Progenitor cell of endocrine pancreas (in vitro differentiated cells): ENCODE measurements around the gene CRADD. TPM values are rescaled to one million over a fixed set of nuclear protein-coding genes. Genes with fewer than 3 reads are reported as not detected.

ENCODE experiments used
- DNase-seq: peaks from one replicate; pipeline ENCODE4 v3.0.0; 2021; ENCODE audit warnings: low spot score; ENCODE audit not compliant: unreplicated experiment
- H3K27ac Mint-ChIP-seq: 2 replicates; pipeline ENCODE4 v1.8.0; 2021; ENCODE audit warnings: mild to moderate bottlenecking, moderate library complexity, mixed read lengths
- H3K27me3 Mint-ChIP-seq: 2 replicates; pipeline ENCODE4 v1.8.0; 2021; ENCODE audit warnings: mixed read lengths
- H3K36me3 Mint-ChIP-seq: 2 replicates; pipeline ENCODE4 v1.8.0; 2022; ENCODE audit warnings: mixed read lengths; ENCODE audit not compliant: insufficient read depth
- H3K4me1 Mint-ChIP-seq: 2 replicates; pipeline ENCODE4 v1.8.0; 2021; ENCODE audit warnings: low read depth, mixed read lengths
- H3K4me3 Mint-ChIP-seq: 2 replicates; pipeline ENCODE4 v1.8.0; 2021; ENCODE audit warnings: low read depth, mild to moderate bottlenecking, moderate library complexity, mixed read lengths
- H3K9me3 Mint-ChIP-seq: 2 replicates; pipeline ENCODE4 v1.8.0; 2021; ENCODE audit warnings: low read depth, mixed read lengths
- CTCF ChIP-seq: fragments of 200-600 bp; sonication (generic); IDR thresholded peaks from one replicate; pipeline ENCODE4 v1.5.0; 2021; ENCODE audit warnings: antibody characterized with exemption, mild to moderate bottlenecking; ENCODE audit not compliant: unreplicated experiment
- long read RNA-seq: library from polyadenylated mRNA; unstranded; transcript quantifications from one replicate; pipeline ENCODE4 v2.0.0, GENCODE V29; 2020
- total RNA-seq: library from RNA; stranded (reverse); gene quantifications from 2 replicates; pipeline ENCODE4 v1.2.1, GENCODE V29; 2021

Gene CRADD
- 11.4 and 11.7 TPM in 2 replicates for total RNA-seq
- long read RNA-seq, transcript CRADD-201 (3 exons, 1,169 nt) = major isoform, 13 of 15 reads
- long read RNA-seq, partial matches to known transcripts = 0 of 15 reads
- long read RNA-seq, other reads (novel, unspliced or antisense) = 2 of 15 reads

GRCh38 chr12:93677195-93678064, at the start of gene CRADD:
Gene CRADD (plus strand): TSS chr12:93677375.
- no peaks in the 10 kb centered on the region for H3K27me3 Mint-ChIP-seq
- TF ChIP-seq CTCF = no peak
- peaks cover 2% of the 10 kb centered on the region for H3K36me3 Mint-ChIP-seq
- DNase-seq = peak; percentile 56
- H3K9me3 Mint-ChIP-seq = no peaks in the 10 kb centered on the region
- peak within 1 kb of the TSS; percentile 99 for H3K27ac Mint-ChIP-seq
- H3K4me3 Mint-ChIP-seq = peak within 1 kb of the TSS; percentile 92
- H3K4me1 Mint-ChIP-seq = peaks cover 18% of the 10 kb centered on the region

- DNase-seq = no peak
- no peaks in the 10 kb centered on the region for H3K27me3 Mint-ChIP-seq
- H3K9me3 Mint-ChIP-seq = peaks cover 11% of the 10 kb centered on the region
- TF ChIP-seq CTCF = no peak
- H3K27ac Mint-ChIP-seq = no peak overlapping the region
- no peak overlapping the region for H3K4me3 Mint-ChIP-seq
- H3K4me1 Mint-ChIP-seq = no peaks in the 10 kb centered on the region
- H3K36me3 Mint-ChIP-seq = no peaks in the 10 kb centered on the region
Observed at GRCh38 chr12:93632383-93632782, 44.8 kb upstream of the CRADD start.

- no peak for TF ChIP-seq CTCF
- H3K36me3 Mint-ChIP-seq = no peaks in the 10 kb centered on the region
- H3K27me3 Mint-ChIP-seq = peaks cover 7% of the 10 kb centered on the region
- H3K4me1 Mint-ChIP-seq = peaks cover 1% of the 10 kb centered on the region
- H3K4me3 Mint-ChIP-seq = no peak overlapping the region
- peaks cover 6% of the 10 kb centered on the region for H3K9me3 Mint-ChIP-seq
- H3K27ac Mint-ChIP-seq = no peak overlapping the region
- no peak for DNase-seq
Observed at GRCh38 chr12:93634416-93634815, 42.8 kb upstream of the CRADD start.

GRCh38 chr12:93636708-93637107, 40.5 kb upstream of the CRADD start:
- DNase-seq = no peak
- Mint-ChIP-seq H3K36me3 (no peaks in the 10 kb centered on the region), H3K4me1 (peaks cover 1% of the 10 kb centered on the region), H3K27ac (no peak overlapping the region), H3K4me3 (no peak overlapping the region), H3K27me3 (peaks cover 11% of the 10 kb centered on the region), H3K9me3 (peaks cover 6% of the 10 kb centered on the region)
- no peak for TF ChIP-seq CTCF

GRCh38 chr12:93638095-93638494, 39.1 kb upstream of the CRADD start:
- Mint-ChIP-seq H3K27ac (no peak overlapping the region), H3K9me3 (no peaks in the 10 kb centered on the region), H3K4me3 (no peak overlapping the region), H3K27me3 (peaks cover 11% of the 10 kb centered on the region), H3K36me3 (no peaks in the 10 kb centered on the region), H3K4me1 (peaks cover 1% of the 10 kb centered on the region)
- TF ChIP-seq CTCF = no peak
- DNase-seq = no peak
